Measurements from ENCODE around the gene DEDD.

DEDD gene

DNA sequence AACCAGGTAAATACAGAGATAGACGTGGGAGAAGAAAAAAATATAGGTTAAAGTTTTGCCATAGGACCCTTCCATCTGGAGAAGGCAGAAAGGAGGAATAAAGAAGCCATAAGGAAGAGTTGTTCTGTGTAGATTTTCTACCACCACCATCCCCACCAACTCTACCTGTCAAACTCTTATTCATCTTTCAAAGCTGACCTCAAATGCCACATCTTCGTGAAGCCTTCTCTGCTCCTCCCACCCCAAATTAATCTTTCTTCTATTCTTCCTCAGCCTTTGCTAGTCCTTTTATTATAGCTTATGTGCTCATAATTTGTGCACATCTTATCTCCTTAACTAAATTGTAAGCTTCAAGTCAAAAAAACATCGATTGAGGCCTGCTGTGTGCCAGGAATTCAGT lies 41.9 kb downstream of the DEDD start:
- no peak for DNase-seq

DNA sequence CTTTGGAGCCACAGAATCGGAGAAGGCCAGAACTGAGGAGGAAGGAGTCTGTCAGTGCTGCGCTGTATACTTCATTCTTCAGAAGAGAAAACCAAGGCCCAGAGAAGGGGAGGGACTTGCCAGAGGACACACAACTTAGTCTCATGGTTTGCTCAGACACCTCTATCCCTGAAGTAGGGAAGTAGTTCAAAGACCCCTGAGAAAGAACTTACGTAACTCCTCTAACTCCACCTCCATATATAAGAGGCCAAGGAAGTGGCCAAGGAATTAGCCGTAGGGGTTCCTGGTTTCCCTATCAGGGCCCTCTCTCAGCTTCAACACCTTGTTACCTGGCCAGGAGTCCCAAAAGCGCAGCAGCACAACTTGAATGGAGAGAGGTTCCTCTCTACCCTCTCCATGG lies 42.5 kb downstream of the DEDD start:
- no peak for DNase-seq

DNA sequence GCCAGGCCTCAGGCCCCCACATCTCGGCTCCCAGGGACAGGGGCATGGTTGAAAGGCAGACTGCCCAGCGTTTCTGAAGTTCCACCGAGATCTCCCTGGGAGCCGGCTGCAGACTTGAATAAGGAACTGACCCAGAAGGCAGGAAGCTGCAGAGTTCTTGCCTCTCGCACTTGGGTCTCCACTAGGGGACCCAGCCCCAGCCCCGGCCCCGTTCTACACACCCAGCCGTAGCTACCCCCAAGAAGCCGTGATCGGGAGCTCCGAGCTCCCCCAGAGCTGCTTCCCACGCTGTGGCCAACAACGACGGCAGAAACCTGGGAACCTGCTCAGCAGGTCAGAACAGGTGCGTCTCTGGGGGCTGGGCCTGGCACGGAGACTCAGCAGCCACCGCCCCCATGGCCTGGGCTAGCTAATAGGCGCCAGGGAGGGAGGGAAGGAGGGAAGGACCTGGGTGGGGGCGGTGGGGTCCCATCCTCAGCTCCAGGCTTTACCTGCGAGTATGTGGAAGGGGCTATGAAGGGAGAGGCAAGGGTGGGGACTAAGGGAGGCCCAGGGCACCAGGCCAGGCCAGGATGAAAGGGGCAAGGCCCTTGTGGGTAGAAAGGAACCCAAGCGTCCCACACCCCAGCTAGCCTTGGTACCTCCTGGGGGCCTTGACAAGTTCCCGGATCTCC lies 43.1 kb downstream of the DEDD start, which contains the start of gene NECTIN4:
NECTIN4 (minus strand) TSS at position 308 of the 674 bp plus-strand sequence; CDS start at position 46, 262 bp downstream.
- DNase-seq, result no peak

DNA sequence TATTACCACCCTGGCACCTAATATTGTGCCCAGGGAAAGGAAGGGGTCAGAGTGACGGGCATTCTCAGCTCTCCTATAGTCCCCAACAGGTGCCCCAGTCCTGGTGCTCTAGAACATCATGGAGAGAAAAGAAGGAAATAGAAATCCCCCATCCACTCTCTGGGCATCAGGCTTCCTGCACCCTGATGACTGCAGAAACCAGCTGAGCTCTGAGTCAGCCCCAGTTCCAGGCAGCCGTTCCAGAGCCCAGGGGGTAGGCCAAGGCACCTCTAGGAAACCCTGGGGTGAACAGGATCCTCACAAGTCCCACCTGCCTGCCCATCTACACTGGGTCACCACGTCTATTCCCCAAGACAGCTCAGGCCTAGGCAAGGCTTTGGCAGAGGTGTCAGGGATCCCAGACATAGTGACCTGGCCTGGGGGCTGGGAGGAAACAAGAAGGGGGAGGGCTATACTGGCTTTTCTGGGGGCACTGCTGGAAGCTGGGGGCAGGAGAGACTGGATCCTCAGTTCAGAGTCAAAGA lies 43.8 kb downstream of the DEDD start:
- no peak for DNase-seq

- no peak for DNase-seq
These were observed 46.0 kb downstream of the DEDD start for GRCh38 chr1:161086457-161086856.

DNA sequence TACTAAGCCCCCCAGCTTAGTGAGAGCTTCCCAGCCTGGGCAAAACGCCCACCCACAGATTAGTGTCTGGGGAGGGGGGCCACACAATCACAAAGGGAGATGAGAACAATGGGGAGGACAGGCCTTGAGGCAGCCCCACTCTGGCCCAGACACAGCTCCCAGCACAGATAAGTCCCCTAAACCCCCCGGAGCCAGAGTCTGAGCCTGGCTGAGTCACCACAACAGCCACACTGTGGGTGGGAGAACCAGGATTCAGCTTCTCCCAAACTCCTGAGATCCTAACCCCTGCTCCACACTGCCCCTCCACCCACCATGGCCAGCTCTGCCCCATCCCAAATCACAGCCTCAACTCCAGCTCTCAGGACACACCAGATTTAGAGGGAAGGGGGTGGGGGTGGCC lies 47.3 kb downstream of the DEDD start:
- DNase-seq, result no peak

- no peak for DNase-seq
These were observed 47.9 kb downstream of the DEDD start for GRCh38 chr1:161084597-161084988.

DNA sequence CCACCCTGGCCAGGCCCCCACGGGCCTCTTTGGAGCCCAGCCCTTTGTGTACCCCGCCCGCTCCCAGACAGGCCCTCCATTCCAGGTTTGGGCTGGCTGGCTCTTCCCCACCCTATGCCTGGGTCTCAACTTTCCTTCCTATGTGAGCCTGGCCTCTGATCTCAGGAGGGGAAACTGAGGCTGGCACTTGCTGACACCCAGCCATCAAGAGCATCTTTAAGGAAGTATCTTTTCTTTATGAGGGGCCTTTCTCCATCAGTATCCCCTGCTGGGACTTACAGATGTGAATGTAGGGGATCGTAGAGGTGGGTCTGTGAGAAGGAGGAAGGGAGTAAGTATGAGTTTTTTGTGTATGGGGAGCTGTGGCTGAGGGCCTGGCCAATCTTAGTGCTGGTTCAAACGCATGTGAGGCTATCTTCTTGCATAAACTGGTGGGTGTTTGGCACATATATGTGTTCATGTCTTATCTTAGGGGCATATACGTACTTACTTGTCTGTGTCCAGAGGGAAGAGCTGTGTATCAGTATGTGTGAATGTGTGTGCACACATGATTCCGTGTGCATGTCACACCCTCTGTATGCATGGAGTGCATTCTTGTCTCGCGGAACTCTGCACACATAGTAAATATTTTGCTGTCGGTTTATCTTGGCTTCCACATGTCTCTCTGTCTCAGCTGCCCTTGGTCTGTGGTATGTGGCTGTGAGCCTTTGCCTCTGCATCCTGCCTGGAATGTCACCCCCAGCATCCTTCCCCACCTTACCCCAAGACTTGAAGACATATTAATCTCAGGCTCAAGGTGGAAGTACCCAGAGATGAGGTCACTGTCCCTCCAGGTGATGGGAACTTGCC lies 48.5 kb downstream of the DEDD start:
- no peak for DNase-seq

DNA sequence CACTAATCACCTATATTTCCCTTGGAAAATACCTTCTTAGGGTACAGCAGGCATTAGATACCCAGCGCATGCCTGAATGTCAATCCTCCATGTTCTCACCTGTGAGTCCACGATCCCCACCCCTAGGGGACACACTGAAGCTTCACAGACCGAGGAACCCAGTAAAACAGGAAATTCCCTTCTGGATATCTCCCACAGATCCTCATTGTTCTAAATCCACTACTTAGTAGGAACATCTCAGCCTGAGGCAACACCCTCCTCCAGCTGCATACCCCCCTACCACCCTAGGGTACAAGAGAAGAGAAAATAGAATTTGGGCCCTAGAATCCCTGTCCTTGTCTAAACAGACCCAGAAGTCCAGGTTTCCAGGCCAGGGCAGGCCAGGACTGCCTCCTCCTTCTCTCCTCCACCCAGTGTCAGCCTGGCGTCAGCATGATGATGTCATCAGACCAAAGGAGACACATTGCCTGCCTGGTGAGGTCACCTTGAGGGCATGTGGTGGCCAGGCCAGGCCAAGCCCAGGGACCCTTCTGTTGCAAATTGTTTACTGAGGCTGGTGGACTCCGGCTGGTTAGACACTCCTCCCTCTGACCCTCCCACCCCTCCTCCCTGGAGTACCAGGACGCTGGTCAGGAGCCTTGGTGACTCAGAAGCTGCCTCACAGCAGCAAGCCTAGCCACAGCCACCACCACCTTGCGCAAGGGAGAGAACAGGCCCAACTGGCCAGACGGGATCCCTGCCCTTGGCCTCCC lies 49.3 kb downstream of the DEDD start:
- no peak for DNase-seq

GRCh38 chr1:161082483-161082882 lies 50.0 kb downstream of the DEDD start:
- no peak for DNase-seq

DNA sequence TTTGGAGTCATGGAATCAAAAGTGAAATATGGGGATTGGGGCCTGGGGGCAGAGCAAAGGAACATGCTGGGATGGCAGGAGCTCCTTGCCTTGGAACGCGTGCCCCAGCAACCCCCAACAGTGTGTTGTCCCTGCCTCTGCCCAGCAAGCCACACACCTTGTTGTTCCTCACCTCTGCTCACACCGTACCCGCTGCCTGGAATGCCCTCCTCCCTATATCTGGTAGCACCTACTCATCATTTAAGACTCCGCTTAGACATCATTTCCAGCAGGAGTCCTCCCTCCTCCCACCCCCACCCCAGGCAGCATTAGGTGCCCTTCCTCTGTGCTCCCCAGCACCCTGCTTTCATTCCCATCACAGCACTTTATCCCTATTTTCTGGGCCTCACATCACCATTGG lies 50.9 kb downstream of the DEDD start:
- no peak for DNase-seq

GRCh38 chr1:161080441-161081405 lies 51.7 kb downstream of the DEDD start:
- no peak for DNase-seq

- no peak for DNase-seq
These were observed 52.9 kb downstream of the DEDD start for GRCh38 chr1:161079436-161080110.

DNA sequence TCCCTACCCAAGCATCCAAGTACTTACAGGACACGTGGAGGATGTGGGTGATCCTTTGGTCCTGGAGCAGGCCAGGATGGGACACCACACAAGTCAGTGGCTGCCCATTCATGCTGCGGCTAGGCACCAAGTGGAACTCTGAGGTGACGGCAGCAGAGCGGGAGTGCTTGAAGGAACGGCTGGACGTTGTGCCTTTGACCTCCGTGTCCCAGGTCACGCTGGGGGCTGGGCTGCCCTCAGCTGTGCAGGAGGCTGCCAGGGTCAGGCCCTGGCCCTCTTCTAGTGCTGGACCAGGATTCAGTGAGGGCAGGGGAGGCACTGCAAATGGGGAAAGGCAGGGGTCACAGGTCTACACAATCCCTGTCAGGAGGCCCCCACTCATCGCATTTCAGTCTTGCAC lies 55.0 kb downstream of the DEDD start:
- DNase-seq, result no peak

DNA sequence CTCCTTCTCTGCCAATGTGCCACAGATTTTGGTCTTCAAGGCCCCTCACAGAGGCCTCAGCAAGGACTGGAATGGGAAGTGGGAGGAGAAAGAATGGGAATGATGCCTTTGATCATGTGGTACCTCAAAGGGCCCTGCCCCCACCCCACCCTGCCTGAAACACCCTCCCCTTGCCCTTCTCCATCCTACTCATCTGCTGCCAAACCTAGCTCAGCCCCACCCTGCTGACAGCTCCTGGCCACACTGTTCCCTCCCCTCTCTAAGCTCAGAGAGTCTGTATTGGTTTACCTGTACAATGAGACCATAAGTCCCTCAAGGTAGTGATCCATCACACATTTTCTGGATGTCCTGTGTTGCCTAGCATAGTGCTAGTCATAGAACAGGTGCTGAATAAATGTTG lies 56.1 kb downstream of the DEDD start:
- DNase-seq, result no peak

DNA sequence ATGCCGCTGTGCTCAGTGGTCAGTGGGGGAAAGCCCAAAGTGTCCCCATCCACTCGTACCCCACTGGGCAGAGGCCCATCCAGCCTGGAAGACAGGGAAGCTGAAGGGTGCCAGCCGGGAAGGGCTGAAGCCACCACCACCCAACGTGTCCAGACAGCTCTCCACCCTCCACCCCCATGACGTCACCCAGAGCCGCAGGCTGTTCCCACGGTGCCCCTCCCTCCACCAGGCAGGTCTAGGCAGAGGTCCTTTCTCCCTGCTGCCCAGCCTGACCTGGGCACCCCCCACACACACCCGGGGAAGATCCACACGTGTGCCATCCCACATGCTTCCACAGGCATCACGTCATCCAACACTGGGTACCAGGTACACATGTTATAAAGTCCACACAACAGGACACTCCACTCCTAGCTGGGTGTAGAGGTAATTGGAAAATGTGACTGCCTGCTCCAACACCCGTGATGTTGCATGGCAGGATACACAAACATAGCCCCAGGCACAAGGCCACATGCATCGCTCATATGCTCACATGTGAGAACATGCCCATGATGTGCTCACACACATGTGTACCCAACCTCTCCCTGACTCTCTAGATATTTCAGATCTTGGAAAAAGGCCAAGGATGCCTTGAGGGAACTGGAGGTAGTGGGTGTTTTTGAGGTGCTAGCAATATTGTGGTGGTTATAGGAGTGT lies 57.6 kb downstream of the DEDD start:
- no peak for DNase-seq

DNA sequence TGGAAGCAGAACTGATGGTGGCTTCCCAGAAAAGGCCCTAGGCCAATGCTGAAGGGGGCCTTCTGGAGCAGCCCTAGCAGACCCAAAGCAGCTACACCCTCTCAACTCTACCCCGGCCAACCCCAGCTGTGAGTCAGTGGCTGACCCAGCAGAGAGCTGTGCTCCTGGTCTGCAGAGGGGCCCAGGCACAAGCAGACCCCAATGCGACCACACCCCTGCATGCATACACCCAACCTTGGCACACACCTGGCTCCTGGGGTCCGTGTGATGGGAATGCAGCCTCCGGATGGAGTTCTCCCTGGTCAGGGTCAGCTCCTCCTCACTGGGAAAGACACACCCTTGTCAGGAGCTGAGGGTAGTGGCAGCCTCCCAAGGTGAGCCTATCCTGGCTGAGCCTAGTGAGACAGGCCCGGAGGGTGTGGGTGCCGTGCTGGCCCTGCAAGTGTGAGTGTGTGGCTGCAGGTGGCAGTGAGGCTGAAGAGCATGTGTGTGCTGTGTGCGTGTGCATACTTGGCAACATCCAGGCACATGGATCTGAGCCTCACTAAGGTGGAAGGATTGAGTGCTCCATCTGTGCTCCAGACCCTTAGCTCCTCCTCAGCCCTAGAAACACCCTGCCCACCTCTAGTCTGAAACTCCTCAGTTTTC lies 58.9 kb downstream of the DEDD start:
- DNase-seq, result no peak

- DNase-seq, result no peak
These were observed 59.6 kb downstream of the DEDD start for GRCh38 chr1:161072751-161073449.

DNA sequence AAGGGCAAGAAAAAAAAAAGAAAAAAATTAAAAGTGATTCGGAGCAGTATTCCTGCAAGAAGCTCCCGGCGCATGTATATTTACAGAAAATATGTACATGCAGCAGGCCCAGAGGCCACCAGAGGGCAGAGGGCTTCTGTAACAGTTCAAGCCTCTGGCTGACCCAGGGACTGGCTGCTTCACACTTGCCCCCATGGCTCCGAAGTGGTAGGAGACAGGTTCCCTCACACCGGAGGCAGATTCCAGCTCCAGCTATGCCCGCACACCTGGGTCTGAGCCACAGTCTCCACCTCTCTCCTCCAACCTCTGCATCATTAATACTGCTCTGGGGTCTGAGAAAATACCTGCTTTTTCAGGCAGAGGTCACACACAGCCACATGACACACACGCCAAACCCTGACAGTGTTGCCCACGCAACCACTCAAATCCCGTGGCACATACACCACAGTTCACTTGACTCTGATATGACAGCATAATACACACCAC lies 60.5 kb downstream of the DEDD start:
- peak; percentile 26 for DNase-seq

Measured in activated CD4-positive, alpha-beta T cell treated with anti-CD3 and anti-CD28 coated beads for 1 hour (primary cell).